ENCODE measurements around the gene HSD17B14. TPM values are rescaled to one million over a fixed set of nuclear protein-coding genes. Genes with fewer than 3 reads are reported as not detected.
A peak's percentile ranks its signal among the peaks of the same experiment; 100 is the strongest.
"Not testable (repeated sequence)": the region's sequence is repeated elsewhere in the genome, so short reads cannot be mapped to it uniquely, and the experiment has no call there.

Gene HSD17B14
- total and polyA plus RNA-seq, 4 donors: 3.7 to 12.6 (median 8.1) TPM

GRCh38 chr19:48770266-48770665 is 66.0 kb downstream of the HSD17B14 start:
- H3K4me3 ChIP-seq (ENCODE audit: low read depth in 1 of 3, low read length in 3 of 3): no peak overlapping the region
- H3K27me3 ChIP-seq (ENCODE audit: control insufficient read depth in 4 of 4, insufficient read depth in 4 of 4, low read length in 3 of 4): no peaks in the 10 kb centered on the region
- no peak for DNase-seq (ENCODE audit: low spot score)
- no peaks in the 10 kb centered on the region for H3K36me3 ChIP-seq (ENCODE audit: control insufficient read depth in 4 of 4, insufficient read depth in 3 of 4, low read depth in 1 of 4, low read length in 3 of 4)
- TF ChIP-seq GABPA (IDR thresholded peaks at IDR 0.05 in 1 of 2, conservative IDR thresholded peaks at IDR 0.05 in 1 of 2): no peak
- TF ChIP-seq, protein P1, sequence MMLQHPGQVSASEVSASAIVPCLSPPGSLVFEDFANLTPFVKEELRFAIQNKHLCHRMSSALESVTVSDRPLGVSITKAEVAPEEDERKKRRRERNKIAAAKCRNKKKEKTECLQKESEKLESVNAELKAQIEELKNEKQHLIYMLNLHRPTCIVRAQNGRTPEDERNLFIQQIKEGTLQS (IDR thresholded peaks at IDR 0.05): no peak
- WGBS: 53% methylated on average over 7 of the region's 7 CpGs
- H3K4me1 ChIP-seq (ENCODE audit: control insufficient read depth in 4 of 4, insufficient read depth in 4 of 4, low read length in 3 of 4): peaks cover 5 to 35% (median 9%) of the 10 kb centered on the region in 4 donors
- H3K27ac ChIP-seq (ENCODE audit: low read depth in 1 of 2, low read length in 2 of 2): peak overlapping the region; percentile 92 to 99
- H3K9me3 ChIP-seq (ENCODE audit: control insufficient read depth in 4 of 4, low read length in 3 of 4): no peaks in the 10 kb centered on the region
- peak overlapping the region in 1 of 2 donors; percentile 75 for H3K9ac ChIP-seq (ENCODE audit: low read depth in 1 of 2, low read length in 2 of 2)

GRCh38 chr19:48768994-48769713 is 67.1 kb downstream of the HSD17B14 start:
- no peak for DNase-seq (ENCODE audit: low spot score)
- H3K9ac ChIP-seq (ENCODE audit: low read depth in 1 of 2, low read length in 2 of 2): peak overlapping the region in 1 of 2 donors; percentile 75
- 25% methylated on average over 11 of the region's 11 CpGs for WGBS
- TF ChIP-seq, protein P2, sequence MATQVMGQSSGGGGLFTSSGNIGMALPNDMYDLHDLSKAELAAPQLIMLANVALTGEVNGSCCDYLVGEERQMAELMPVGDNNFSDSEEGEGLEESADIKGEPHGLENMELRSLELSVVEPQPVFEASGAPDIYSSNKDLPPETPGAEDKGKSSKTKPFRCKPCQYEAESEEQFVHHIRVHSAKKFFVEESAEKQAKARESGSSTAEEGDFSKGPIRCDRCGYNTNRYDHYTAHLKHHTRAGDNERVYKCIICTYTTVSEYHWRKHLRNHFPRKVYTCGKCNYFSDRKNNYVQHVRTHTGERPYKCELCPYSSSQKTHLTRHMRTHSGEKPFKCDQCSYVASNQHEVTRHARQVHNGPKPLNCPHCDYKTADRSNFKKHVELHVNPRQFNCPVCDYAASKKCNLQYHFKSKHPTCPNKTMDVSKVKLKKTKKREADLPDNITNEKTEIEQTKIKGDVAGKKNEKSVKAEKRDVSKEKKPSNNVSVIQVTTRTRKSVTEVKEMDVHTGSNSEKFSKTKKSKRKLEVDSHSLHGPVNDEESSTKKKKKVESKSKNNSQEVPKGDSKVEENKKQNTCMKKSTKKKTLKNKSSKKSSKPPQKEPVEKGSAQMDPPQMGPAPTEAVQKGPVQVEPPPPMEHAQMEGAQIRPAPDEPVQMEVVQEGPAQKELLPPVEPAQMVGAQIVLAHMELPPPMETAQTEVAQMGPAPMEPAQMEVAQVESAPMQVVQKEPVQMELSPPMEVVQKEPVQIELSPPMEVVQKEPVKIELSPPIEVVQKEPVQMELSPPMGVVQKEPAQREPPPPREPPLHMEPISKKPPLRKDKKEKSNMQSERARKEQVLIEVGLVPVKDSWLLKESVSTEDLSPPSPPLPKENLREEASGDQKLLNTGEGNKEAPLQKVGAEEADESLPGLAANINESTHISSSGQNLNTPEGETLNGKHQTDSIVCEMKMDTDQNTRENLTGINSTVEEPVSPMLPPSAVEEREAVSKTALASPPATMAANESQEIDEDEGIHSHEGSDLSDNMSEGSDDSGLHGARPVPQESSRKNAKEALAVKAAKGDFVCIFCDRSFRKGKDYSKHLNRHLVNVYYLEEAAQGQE (IDR thresholded peaks at IDR 0.05): peak; percentile 74
- TF ChIP-seq NR2F2 (IDR thresholded peaks at IDR 0.05): no peak
- TF ChIP-seq EGR1 (IDR thresholded peaks at IDR 0.05; ENCODE audit: low read depth in 2 of 2): peak in 1 of 2 donors; percentile 18
- TF ChIP-seq, protein P3, sequence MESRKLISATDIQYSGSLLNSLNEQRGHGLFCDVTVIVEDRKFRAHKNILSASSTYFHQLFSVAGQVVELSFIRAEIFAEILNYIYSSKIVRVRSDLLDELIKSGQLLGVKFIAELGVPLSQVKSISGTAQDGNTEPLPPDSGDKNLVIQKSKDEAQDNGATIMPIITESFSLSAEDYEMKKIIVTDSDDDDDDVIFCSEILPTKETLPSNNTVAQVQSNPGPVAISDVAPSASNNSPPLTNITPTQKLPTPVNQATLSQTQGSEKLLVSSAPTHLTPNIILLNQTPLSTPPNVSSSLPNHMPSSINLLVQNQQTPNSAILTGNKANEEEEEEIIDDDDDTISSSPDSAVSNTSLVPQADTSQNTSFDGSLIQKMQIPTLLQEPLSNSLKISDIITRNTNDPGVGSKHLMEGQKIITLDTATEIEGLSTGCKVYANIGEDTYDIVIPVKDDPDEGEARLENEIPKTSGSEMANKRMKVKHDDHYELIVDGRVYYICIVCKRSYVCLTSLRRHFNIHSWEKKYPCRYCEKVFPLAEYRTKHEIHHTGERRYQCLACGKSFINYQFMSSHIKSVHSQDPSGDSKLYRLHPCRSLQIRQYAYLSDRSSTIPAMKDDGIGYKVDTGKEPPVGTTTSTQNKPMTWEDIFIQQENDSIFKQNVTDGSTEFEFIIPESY (IDR thresholded peaks at IDR 0.05): peak; percentile 54
- TF ChIP-seq MAX (IDR thresholded peaks at IDR 0.05): peak; percentile 49
- no peak for TF ChIP-seq HNF4G (IDR thresholded peaks at IDR 0.05)
- TF ChIP-seq GABPA (IDR thresholded peaks at IDR 0.05 in 1 of 2, conservative IDR thresholded peaks at IDR 0.05 in 1 of 2): no peak
- TF ChIP-seq HNF4A (conservative IDR thresholded peaks at IDR 0.05): peak; percentile 61 to 69
- TF ChIP-seq FOXA1 (IDR thresholded peaks at IDR 0.05): no peak
- TF ChIP-seq, protein P1 (IDR thresholded peaks at IDR 0.05): no peak
- TF ChIP-seq RXRA (IDR thresholded peaks at IDR 0.05): peak; percentile 62 to 84
- peak in 1 of 2 donors; percentile 77 for TF ChIP-seq JUND (IDR thresholded peaks at IDR 0.05)
- peak; percentile 41 for TF ChIP-seq FOXA2 (IDR thresholded peaks at IDR 0.05)
- TF ChIP-seq YY1 (IDR thresholded peaks at IDR 0.05): peak; percentile 75
- TF ChIP-seq, protein P4, sequence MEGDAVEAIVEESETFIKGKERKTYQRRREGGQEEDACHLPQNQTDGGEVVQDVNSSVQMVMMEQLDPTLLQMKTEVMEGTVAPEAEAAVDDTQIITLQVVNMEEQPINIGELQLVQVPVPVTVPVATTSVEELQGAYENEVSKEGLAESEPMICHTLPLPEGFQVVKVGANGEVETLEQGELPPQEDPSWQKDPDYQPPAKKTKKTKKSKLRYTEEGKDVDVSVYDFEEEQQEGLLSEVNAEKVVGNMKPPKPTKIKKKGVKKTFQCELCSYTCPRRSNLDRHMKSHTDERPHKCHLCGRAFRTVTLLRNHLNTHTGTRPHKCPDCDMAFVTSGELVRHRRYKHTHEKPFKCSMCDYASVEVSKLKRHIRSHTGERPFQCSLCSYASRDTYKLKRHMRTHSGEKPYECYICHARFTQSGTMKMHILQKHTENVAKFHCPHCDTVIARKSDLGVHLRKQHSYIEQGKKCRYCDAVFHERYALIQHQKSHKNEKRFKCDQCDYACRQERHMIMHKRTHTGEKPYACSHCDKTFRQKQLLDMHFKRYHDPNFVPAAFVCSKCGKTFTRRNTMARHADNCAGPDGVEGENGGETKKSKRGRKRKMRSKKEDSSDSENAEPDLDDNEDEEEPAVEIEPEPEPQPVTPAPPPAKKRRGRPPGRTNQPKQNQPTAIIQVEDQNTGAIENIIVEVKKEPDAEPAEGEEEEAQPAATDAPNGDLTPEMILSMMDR (IDR thresholded peaks at IDR 0.05; ENCODE audit: low read depth, low read length, missing input control): no peak
- peak; percentile 80 for TF ChIP-seq SP1 (IDR thresholded peaks at IDR 0.05)
- peak; percentile 47 for TF ChIP-seq TAF1 (conservative IDR thresholded peaks at IDR 0.05)
- TF ChIP-seq RAD21 (IDR thresholded peaks at IDR 0.05): peak; percentile 25 to 42
- no peaks in the 10 kb centered on the region for H3K27me3 ChIP-seq (ENCODE audit: control insufficient read depth in 4 of 4, insufficient read depth in 4 of 4, low read length in 3 of 4)
- peaks cover 5 to 35% (median 9%) of the 10 kb centered on the region in 4 donors for H3K4me1 ChIP-seq (ENCODE audit: control insufficient read depth in 4 of 4, insufficient read depth in 4 of 4, low read length in 3 of 4)
- no peaks in the 10 kb centered on the region for H3K9me3 ChIP-seq (ENCODE audit: control insufficient read depth in 4 of 4, low read length in 3 of 4)
- H3K27ac ChIP-seq (ENCODE audit: low read depth in 1 of 2, low read length in 2 of 2): peak overlapping the region; percentile 92 to 99
- H3K4me3 ChIP-seq (ENCODE audit: low read depth in 1 of 3, low read length in 3 of 3): peak overlapping the region in 1 of 3 donors; percentile 12
- no peaks in the 10 kb centered on the region for H3K36me3 ChIP-seq (ENCODE audit: control insufficient read depth in 4 of 4, insufficient read depth in 3 of 4, low read depth in 1 of 4, low read length in 3 of 4)

GRCh38 chr19:48768171-48768753 is 68.0 kb downstream of the HSD17B14 start:
- H3K4me1 ChIP-seq (ENCODE audit: control insufficient read depth in 4 of 4, insufficient read depth in 4 of 4, low read length in 3 of 4): peaks cover 5 to 34% (median 9%) of the 10 kb centered on the region in 4 donors
- not testable (repeated sequence) for H3K9me3 ChIP-seq (ENCODE audit: control insufficient read depth in 4 of 4, low read length in 3 of 4); H3K27me3 ChIP-seq (ENCODE audit: control insufficient read depth in 4 of 4, insufficient read depth in 4 of 4, low read length in 3 of 4); H3K4me3 ChIP-seq (ENCODE audit: low read depth in 1 of 3, low read length in 3 of 3); DNase-seq (ENCODE audit: low spot score); H3K36me3 ChIP-seq (ENCODE audit: control insufficient read depth in 4 of 4, insufficient read depth in 3 of 4, low read depth in 1 of 4, low read length in 3 of 4)
- peak overlapping the region in 1 of 2 donors; percentile 21 for H3K9ac ChIP-seq (ENCODE audit: low read depth in 1 of 2, low read length in 2 of 2)
- WGBS: 37% methylated on average over 6 of the region's 6 CpGs
- H3K27ac ChIP-seq (ENCODE audit: low read depth in 1 of 2, low read length in 2 of 2): peak overlapping the region; percentile 92 to 99
